Measurements from ENCODE around the gene AP2A1. TPM values are rescaled to one million over a fixed set of nuclear protein-coding genes. Genes with fewer than 3 reads are reported as not detected.
A peak's percentile ranks its signal among the peaks of the same experiment; 100 is the strongest.

AP2A1 gene
- polyA plus RNA-seq, 4 donors, result 46.1 to 79.9 (median 67.1) TPM

- no peak for DNase-seq (ENCODE audit: low read depth in 4 of 4, low spot score in 2 of 4)
These were observed 25.1 kb downstream of the AP2A1 start for GRCh38 chr19:49791776-49792445.

- no peak for DNase-seq (ENCODE audit: low read depth in 4 of 4, low spot score in 2 of 4)
These were observed 26.2 kb downstream of the AP2A1 start for GRCh38 chr19:49792829-49793560.

- DNase-seq (ENCODE audit: low read depth in 4 of 4, low spot score in 2 of 4), result no peak
These were observed 26.7 kb downstream of the AP2A1 start for GRCh38 chr19:49793561-49793840.

- no peak for DNase-seq (ENCODE audit: low read depth in 4 of 4, low spot score in 2 of 4)
These were observed 28.8 kb downstream of the AP2A1 start for GRCh38 chr19:49795615-49796014.

- no peak for DNase-seq (ENCODE audit: low read depth in 4 of 4, low spot score in 2 of 4)
These were observed 31.8 kb downstream of the AP2A1 start for GRCh38 chr19:49798574-49798973.

GRCh38 chr19:49799271-49799797 lies 32.5 kb downstream of the AP2A1 start:
- no peak for DNase-seq (ENCODE audit: low read depth in 4 of 4, low spot score in 2 of 4)

GRCh38 chr19:49799798-49800376 lies 33.1 kb downstream of the AP2A1 start:
- no peak for DNase-seq (ENCODE audit: low read depth in 4 of 4, low spot score in 2 of 4)

- no peak for DNase-seq (ENCODE audit: low read depth in 4 of 4, low spot score in 2 of 4)
These were observed 34.0 kb downstream of the AP2A1 start for GRCh38 chr19:49800771-49801170.

GRCh38 chr19:49801401-49801888 lies 34.6 kb downstream of the AP2A1 start:
- DNase-seq (ENCODE audit: low read depth in 4 of 4, low spot score in 2 of 4), result no peak

- DNase-seq (ENCODE audit: low read depth in 4 of 4, low spot score in 2 of 4), result peak in 3 of 4 donors; percentile 75 to 88 (median 79)
These were observed 35.3 kb downstream of the AP2A1 start for GRCh38 chr19:49801966-49802661.

- DNase-seq (ENCODE audit: low read depth in 4 of 4, low spot score in 2 of 4), result no peak
These were observed 36.2 kb downstream of the AP2A1 start for GRCh38 chr19:49802836-49803528.

- no peak for DNase-seq (ENCODE audit: low read depth in 4 of 4, low spot score in 2 of 4)
These were observed 36.7 kb downstream of the AP2A1 start for GRCh38 chr19:49803529-49803856.

- DNase-seq (ENCODE audit: low read depth in 4 of 4, low spot score in 2 of 4), result no peak
These were observed 39.2 kb downstream of the AP2A1 start for GRCh38 chr19:49805822-49806619.

GRCh38 chr19:49806620-49806959 lies 39.8 kb downstream of the AP2A1 start:
- DNase-seq (ENCODE audit: low read depth in 4 of 4, low spot score in 2 of 4), result no peak

- DNase-seq (ENCODE audit: low read depth in 4 of 4, low spot score in 2 of 4), result no peak
These were observed 40.5 kb downstream of the AP2A1 start for GRCh38 chr19:49807058-49807903.

GRCh38 chr19:49807904-49808675 lies 41.3 kb downstream of the AP2A1 start:
- no peak for DNase-seq (ENCODE audit: low read depth in 4 of 4, low spot score in 2 of 4)

GRCh38 chr19:49808711-49809159 lies 41.9 kb downstream of the AP2A1 start:
- peak in 2 of 4 donors; percentile 76 to 85 for DNase-seq (ENCODE audit: low read depth in 4 of 4, low spot score in 2 of 4)
